ENCODE results near the gene XXYLT1. TPM values are rescaled to one million over a fixed set of nuclear protein-coding genes. Genes with fewer than 3 reads are reported as not detected.

Gene XXYLT1
- total RNA-seq, 1 experiment from 2014 or later = 10.9 TPM

- RAD21 ChIA-PET (ENCODE audit: low non-redundant PET in 1 of 2, low total read pairs in 2 of 2, uncharacterized antibody in 2 of 2, unreplicated experiment in 2 of 2) = no interaction called here
- no peak overlapping the region for H3K4me3 ChIP-seq (replicated peaks in 1 of 2; ENCODE audit: low read depth in 1 of 2, low read length in 2 of 2)
- H3K79me2 ChIP-seq (ENCODE audit: insufficient read depth, low read length) = no peaks in the 10 kb centered on the region
- TF ChIP-seq MAX (IDR thresholded peaks at IDR 0.05) = no peak
- TF ChIP-seq SRF (IDR thresholded peaks at IDR 0.05; ENCODE audit: low read depth) = no peak
- TF ChIP-seq ZFX (IDR thresholded peaks at IDR 0.05) = no peak
- TF ChIP-seq FOSL1 (IDR thresholded peaks at IDR 0.05; ENCODE audit: low read depth) = no peak
- no peak for TF ChIP-seq SIN3A (IDR thresholded peaks at IDR 0.05; ENCODE audit: low read depth)
- TF ChIP-seq CEBPB (IDR thresholded peaks at IDR 0.05; ENCODE audit: low read depth) = no peak
- no peak for TF ChIP-seq ZBTB33 (IDR thresholded peaks at IDR 0.05; ENCODE audit: extremely low read depth, insufficient replicate concordance, low read length)
- TF ChIP-seq ZNF274 (IDR thresholded peaks at IDR 0.05; ENCODE audit: low read depth, low read length) = no peak
- TF ChIP-seq CTCF (IDR thresholded peaks at IDR 0.05 in 2 of 3, conservative IDR thresholded peaks at IDR 0.05 in 1 of 3; ENCODE audit: borderline replicate concordance in 1 of 3, insufficient read depth in 1 of 3, low read depth in 2 of 3, low read length in 2 of 3) = no peak
- no peak for TF ChIP-seq JUND (IDR thresholded peaks at IDR 0.05)
- TF ChIP-seq EGR1 (IDR thresholded peaks at IDR 0.05; ENCODE audit: low read depth) = no peak
- TF ChIP-seq, protein P1, sequence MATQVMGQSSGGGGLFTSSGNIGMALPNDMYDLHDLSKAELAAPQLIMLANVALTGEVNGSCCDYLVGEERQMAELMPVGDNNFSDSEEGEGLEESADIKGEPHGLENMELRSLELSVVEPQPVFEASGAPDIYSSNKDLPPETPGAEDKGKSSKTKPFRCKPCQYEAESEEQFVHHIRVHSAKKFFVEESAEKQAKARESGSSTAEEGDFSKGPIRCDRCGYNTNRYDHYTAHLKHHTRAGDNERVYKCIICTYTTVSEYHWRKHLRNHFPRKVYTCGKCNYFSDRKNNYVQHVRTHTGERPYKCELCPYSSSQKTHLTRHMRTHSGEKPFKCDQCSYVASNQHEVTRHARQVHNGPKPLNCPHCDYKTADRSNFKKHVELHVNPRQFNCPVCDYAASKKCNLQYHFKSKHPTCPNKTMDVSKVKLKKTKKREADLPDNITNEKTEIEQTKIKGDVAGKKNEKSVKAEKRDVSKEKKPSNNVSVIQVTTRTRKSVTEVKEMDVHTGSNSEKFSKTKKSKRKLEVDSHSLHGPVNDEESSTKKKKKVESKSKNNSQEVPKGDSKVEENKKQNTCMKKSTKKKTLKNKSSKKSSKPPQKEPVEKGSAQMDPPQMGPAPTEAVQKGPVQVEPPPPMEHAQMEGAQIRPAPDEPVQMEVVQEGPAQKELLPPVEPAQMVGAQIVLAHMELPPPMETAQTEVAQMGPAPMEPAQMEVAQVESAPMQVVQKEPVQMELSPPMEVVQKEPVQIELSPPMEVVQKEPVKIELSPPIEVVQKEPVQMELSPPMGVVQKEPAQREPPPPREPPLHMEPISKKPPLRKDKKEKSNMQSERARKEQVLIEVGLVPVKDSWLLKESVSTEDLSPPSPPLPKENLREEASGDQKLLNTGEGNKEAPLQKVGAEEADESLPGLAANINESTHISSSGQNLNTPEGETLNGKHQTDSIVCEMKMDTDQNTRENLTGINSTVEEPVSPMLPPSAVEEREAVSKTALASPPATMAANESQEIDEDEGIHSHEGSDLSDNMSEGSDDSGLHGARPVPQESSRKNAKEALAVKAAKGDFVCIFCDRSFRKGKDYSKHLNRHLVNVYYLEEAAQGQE (IDR thresholded peaks at IDR 0.05; ENCODE audit: low read depth) = no peak
- no peak for TF ChIP-seq RAD21 (IDR thresholded peaks at IDR 0.05; ENCODE audit: low read depth)
- no peak for TF ChIP-seq YY1 (IDR thresholded peaks at IDR 0.05; ENCODE audit: extremely low read depth, insufficient replicate concordance, low read depth, low read length)
- TF ChIP-seq POLR2AphosphoS5 (IDR thresholded peaks at IDR 0.05; ENCODE audit: low read depth, low read length) = no peak
- TF ChIP-seq EZH2phosphoT487 (IDR thresholded peaks at IDR 0.05; ENCODE audit: borderline replicate concordance) = no peak
- H3K27me3 ChIP-seq (ENCODE audit: insufficient read depth, low read length) = no peaks in the 10 kb centered on the region
- no peaks in the 10 kb centered on the region for H3K9me2 ChIP-seq (ENCODE audit: insufficient read depth)
- no peak overlapping the region for H3K4me2 ChIP-seq (ENCODE audit: low read length)
- POLR2A ChIA-PET = interaction anchor here (1.2 kb wide), 1 partner anchor 9 kb away, joined by 3 read pairs; no protein-coding TSS in a partner anchor
- intact Hi-C loops (cut with micrococcal nuclease) = no loop called here
- no peak overlapping the region for H3K27ac ChIP-seq (ENCODE audit: low read depth, low read length)
- no TSS peak for BruUV-seq (replicated peaks)
- DNase-seq (ENCODE audit: low read depth, low spot score) (no peak), ATAC-seq (no peak)
- H4K20me1 ChIP-seq (ENCODE audit: insufficient read depth) = no peaks in the 10 kb centered on the region
- peaks cover 2 to 11% of the 10 kb centered on the region in 2 experiments; a peak in 3 of 4 replicates for H3K36me3 ChIP-seq (ENCODE audit: control insufficient read depth in 1 of 2, insufficient read depth in 2 of 2, low read length in 2 of 2)
- no peaks in the 10 kb centered on the region for H3K4me1 ChIP-seq (ENCODE audit: control insufficient read depth in 1 of 2, insufficient read depth in 2 of 2, low read length in 2 of 2)
- no peak overlapping the region for H2AFZ ChIP-seq (ENCODE audit: low read depth, low read length, poor library complexity, severe bottlenecking)
- CTCF ChIA-PET = interaction anchor here (1.8 kb wide), 1 partner anchor 20 kb away, joined by 4 read pairs; the partner anchor contains the start of gene XXYLT1
- H3K9ac ChIP-seq (ENCODE audit: low read length) = no peak overlapping the region
- H3K9me3 ChIP-seq (ENCODE audit: control insufficient read depth in 1 of 2, insufficient read depth in 1 of 2, low read depth in 1 of 2, low read length in 2 of 2) = no peaks in the 10 kb centered on the region
Observed at GRCh38 chr3:195291121-195291520, 20.2 kb upstream of the XXYLT1 start.

Data from HCT116 (cell line).